ENCODE measurements around the gene ANKRD18B. TPM values are rescaled to one million over a fixed set of nuclear protein-coding genes. Genes with fewer than 3 reads are reported as not detected.
"Not testable (repeated sequence)": the region's sequence is repeated elsewhere in the genome, so short reads cannot be mapped to it uniquely, and the experiment has no call there.

Gene ANKRD18B
- total RNA-seq, 4 donors from 2014 or later: 0.59 to 12.4 (median 1.5) TPM

DNA sequence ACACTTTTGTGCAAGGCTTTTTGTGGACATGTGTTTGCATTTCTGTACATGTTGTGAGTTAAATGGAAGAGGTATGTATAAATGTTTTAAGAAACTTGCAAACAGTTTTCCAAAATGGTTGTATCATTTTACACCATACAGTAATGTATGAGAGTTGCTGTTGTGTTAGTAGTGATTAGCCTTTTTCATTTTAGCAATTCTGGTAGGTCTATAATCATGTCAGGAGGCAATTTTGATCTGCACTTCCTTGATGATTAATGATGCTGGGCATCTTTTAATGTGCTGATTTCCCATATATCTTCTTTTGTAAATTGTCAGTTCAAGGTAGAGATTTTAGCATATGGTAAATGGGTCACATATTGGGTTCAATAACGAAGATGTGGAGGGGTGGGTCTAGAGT lies 87.3 kb downstream of the ANKRD18B start:
- no peak for TF ChIP-seq POLR2A (IDR thresholded peaks at IDR 0.05)
- TF ChIP-seq, protein P1, sequence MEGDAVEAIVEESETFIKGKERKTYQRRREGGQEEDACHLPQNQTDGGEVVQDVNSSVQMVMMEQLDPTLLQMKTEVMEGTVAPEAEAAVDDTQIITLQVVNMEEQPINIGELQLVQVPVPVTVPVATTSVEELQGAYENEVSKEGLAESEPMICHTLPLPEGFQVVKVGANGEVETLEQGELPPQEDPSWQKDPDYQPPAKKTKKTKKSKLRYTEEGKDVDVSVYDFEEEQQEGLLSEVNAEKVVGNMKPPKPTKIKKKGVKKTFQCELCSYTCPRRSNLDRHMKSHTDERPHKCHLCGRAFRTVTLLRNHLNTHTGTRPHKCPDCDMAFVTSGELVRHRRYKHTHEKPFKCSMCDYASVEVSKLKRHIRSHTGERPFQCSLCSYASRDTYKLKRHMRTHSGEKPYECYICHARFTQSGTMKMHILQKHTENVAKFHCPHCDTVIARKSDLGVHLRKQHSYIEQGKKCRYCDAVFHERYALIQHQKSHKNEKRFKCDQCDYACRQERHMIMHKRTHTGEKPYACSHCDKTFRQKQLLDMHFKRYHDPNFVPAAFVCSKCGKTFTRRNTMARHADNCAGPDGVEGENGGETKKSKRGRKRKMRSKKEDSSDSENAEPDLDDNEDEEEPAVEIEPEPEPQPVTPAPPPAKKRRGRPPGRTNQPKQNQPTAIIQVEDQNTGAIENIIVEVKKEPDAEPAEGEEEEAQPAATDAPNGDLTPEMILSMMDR (IDR thresholded peaks at IDR 0.05): no peak
- Histone ChIP-seq H3K9me3 (no peaks in the 10 kb centered on the region), H3K36me3 (no peaks in the 10 kb centered on the region), H3K4me3 (replicated peaks in 1 of 3) (no peak overlapping the region), H3K27ac (no peak overlapping the region), H3K4me1 (no peaks in the 10 kb centered on the region), H3K27me3 (no peaks in the 10 kb centered on the region)
- no peak for DNase-seq
- 89% methylated on average over 1 of the region's 1 CpG for whole genome bisulfite sequencing, 2 donors
- intact Hi-C loops (cut with DNase I): no loop called here

DNA sequence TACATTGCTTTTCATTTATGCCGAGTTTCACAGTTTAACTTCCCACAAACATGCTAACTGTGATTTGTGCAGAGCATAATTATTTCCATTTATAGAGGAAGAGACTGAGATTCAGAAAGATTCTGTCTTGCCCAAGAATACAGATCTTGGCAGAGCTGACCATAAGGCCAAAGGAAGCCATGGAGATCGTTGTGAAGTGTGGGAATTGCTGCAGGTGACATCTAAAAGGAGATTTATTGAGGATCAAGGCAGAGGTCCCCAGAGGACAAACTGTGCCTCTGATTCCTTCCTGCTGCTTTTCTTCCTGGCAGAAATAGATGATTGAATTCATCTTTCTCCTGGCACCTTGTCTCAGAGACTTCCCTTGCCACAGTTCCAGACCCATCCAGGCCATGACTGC lies 88.4 kb downstream of the ANKRD18B start:
- 86 to 89% methylated on average over 2 of the region's 2 CpGs for WGBS, 2 donors
- H3K4me3 ChIP-seq (replicated peaks in 1 of 3); H3K4me1 ChIP-seq; intact Hi-C loops (cut with DNase I); H3K27ac ChIP-seq; H3K9me3 ChIP-seq; H3K36me3 ChIP-seq; DNase-seq; H3K27me3 ChIP-seq: not testable (repeated sequence)

DNA sequence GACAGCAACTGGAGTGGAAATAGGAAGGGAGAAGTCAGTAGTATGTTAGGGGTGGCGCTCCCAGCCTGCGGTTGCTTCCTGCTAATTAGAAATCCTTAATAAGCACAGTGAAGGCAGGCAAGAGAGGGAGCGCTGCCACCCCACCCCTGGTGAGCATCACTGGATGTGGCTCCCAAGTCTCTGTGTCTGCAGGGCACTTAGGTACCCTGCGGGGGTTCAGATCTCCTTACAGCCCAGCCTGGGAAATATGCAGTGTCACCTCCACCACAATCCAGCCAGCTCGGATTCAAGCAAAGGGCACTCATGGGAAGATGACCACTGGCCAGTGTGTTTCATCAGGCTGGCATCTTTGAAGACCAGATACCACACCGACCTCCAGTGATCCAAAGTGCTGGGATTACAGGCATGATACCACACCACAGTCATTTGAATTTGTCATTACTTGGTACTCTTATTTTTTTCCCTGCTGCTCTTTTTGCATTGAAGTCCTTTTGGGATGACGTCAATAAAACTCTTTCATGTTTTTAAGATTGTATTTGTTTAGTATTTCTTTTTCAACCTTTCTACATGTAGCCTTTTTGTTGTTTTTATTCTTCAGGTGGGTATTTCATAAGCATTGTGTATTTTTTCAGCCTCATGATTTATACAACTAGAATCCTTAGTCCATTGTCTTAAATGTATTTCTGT lies 90.1 kb downstream of the ANKRD18B start:
- intact Hi-C loops (cut with DNase I): no loop called here
- Histone ChIP-seq H3K36me3 (no peaks in the 10 kb centered on the region), H3K27ac (no peak overlapping the region), H3K4me1 (no peaks in the 10 kb centered on the region), H3K9me3 (no peaks in the 10 kb centered on the region), H3K27me3 (no peaks in the 10 kb centered on the region), H3K4me3 (replicated peaks in 1 of 3) (no peak overlapping the region)
- no peak for DNase-seq
- 90 to 91% methylated on average over 7 of the region's 7 CpGs for WGBS, 2 donors
- TF ChIP-seq, protein P1 (IDR thresholded peaks at IDR 0.05): no peak
- TF ChIP-seq POLR2A (IDR thresholded peaks at IDR 0.05): no peak

DNA sequence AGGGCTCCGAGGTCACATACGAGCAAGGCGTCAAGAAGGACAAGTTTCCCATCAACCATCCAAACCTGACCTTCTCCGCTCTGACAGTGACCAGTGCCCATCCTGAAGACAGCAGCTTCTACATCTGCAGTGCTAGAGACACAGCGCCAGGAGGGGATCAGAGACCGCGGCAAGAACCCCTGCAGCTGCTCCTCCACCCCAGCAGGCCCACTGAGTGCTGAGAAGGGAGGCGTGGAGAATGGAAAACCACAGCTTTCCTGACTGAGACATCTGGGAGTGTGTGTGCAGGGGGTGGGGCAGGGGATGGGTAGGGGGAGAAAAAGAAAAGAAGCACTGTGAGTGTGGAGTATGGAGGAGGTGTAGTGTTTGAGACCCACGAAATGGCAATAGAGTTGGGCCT lies 94.3 kb downstream of the ANKRD18B start:
- H3K4me1 ChIP-seq; H3K27ac ChIP-seq; H3K36me3 ChIP-seq; intact Hi-C loops (cut with DNase I); DNase-seq; H3K27me3 ChIP-seq; H3K4me3 ChIP-seq (replicated peaks in 1 of 3); H3K9me3 ChIP-seq: not testable (repeated sequence)
- 88 to 92% methylated on average over 9 of the region's 9 CpGs for WGBS, 2 donors

- Histone ChIP-seq H3K4me1 (no peaks in the 10 kb centered on the region), H3K36me3 (no peaks in the 10 kb centered on the region), H3K4me3 (replicated peaks in 1 of 3) (no peak overlapping the region), H3K27me3 (no peaks in the 10 kb centered on the region), H3K27ac (no peak overlapping the region), H3K9me3 (no peaks in the 10 kb centered on the region)
- intact Hi-C loops (cut with DNase I): no loop called here
- TF ChIP-seq POLR2A (IDR thresholded peaks at IDR 0.05): no peak
- TF ChIP-seq, protein P1 (IDR thresholded peaks at IDR 0.05): no peak
- DNase-seq: no peak
- 56 to 77% methylated on average over 3 of the region's 3 CpGs for WGBS, 2 donors
Observed at GRCh38 chr9:33619666-33620404, 95.8 kb downstream of the ANKRD18B start.

DNA sequence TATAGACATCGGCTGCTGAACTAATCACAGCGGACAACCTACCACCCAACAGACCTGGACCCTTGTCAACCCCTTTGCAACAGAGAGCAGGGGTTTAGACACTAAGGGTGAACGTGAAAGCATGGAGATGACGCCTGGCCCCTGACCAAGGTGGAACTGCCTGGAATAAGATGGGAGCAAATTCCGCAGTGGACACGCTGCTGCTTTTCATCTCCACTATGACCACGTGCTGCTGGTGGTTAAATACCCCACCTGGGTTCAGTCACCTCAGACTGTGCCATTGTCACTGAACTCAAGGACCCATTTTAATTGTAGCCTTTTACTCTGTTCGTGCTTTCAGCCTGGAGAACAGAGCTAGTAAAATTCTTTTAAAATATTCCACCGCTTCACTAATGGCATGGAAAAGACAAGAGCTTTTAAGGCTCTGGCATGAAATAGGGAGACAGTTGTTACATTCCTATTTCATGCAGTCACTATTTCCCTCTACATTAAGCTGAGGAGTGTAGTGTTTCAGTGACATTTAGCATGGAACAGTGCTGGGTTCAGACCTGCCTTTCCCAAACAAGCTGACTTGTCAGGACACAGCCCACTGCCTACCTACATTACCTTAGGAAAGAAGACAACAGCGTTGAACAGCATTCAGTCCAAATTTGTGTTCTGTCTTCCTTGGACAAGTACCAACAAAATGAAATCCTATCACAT lies 96.8 kb downstream of the ANKRD18B start:
- no peaks in the 10 kb centered on the region for H3K36me3 ChIP-seq
- no peaks in the 10 kb centered on the region for H3K4me1 ChIP-seq
- H3K9me3 ChIP-seq: no peaks in the 10 kb centered on the region
- peak; percentile 14 to 18 for DNase-seq
- H3K4me3 ChIP-seq (replicated peaks in 1 of 3): no peak overlapping the region
- H3K27ac ChIP-seq: no peak overlapping the region
- intact Hi-C loops (cut with DNase I): no loop called here
- no peaks in the 10 kb centered on the region for H3K27me3 ChIP-seq
- WGBS, 2 donors: 50 to 58% methylated on average over 10 of the region's 10 CpGs
- no peak for TF ChIP-seq POLR2A (IDR thresholded peaks at IDR 0.05)
- TF ChIP-seq, protein P1 (IDR thresholded peaks at IDR 0.05): no peak
